Spleen (tissue), 7 donors: ENCODE results near the gene AUH.

Experiments
- POLR2A ChIP-seq, 3 donors: fragments of 450-650 bp; IDR thresholded peaks; one replicate each; pipeline ENCODE4 v1.5.1; 2017; ENCODE audit warnings: antibody characterized with exemption in 3 of 3, mild to moderate bottlenecking in 1 of 3
- TF ChIP-seq, protein P1 (sequence below), 11 experiments: fragments of 200-600 bp in 7 of 11; fragments of 450-650 bp in 4 of 11; sonication (generic) in 4 of 11; IDR thresholded peaks in 8 of 11; conservative IDR thresholded peaks in 3 of 11; 1 replicate in 7 of 11; 2 replicates in 4 of 11; pipeline versions ENCODE4 v1.4.0 to v1.8.0; 2016 to 2021; ENCODE audit warnings: antibody characterized with exemption in 11 of 11, inconsistent platforms in 4 of 11, mild to moderate bottlenecking in 1 of 11
- donor health status: DM: no; HTN: no; CAD: no; lungs with moderate emphysema.
- donor health status: DM: no; HTN: no; CAD: no.
- donor health status: DM: no; HTN: no; CAD: no.

- TF ChIP-seq, protein P1, sequence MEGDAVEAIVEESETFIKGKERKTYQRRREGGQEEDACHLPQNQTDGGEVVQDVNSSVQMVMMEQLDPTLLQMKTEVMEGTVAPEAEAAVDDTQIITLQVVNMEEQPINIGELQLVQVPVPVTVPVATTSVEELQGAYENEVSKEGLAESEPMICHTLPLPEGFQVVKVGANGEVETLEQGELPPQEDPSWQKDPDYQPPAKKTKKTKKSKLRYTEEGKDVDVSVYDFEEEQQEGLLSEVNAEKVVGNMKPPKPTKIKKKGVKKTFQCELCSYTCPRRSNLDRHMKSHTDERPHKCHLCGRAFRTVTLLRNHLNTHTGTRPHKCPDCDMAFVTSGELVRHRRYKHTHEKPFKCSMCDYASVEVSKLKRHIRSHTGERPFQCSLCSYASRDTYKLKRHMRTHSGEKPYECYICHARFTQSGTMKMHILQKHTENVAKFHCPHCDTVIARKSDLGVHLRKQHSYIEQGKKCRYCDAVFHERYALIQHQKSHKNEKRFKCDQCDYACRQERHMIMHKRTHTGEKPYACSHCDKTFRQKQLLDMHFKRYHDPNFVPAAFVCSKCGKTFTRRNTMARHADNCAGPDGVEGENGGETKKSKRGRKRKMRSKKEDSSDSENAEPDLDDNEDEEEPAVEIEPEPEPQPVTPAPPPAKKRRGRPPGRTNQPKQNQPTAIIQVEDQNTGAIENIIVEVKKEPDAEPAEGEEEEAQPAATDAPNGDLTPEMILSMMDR (IDR thresholded peaks at IDR 0.05 in 8 of 11, conservative IDR thresholded peaks at IDR 0.05 in 3 of 11): no peak
- TF ChIP-seq POLR2A (IDR thresholded peaks at IDR 0.05): no peak
Measured at GRCh38 chr9:91305596-91306295, 56.0 kb downstream of the AUH start.
